NB4 (cell line): ENCODE data around the gene PRR4.

ENCODE experiments used
- MYC ChIP-seq: IDR thresholded peaks from 2 replicates; pipeline ENCODE4 v1.6.1; 2011; ENCODE audit warnings: low read depth, low read length
- POLR2A ChIP-seq: IDR thresholded peaks from 2 replicates; pipeline ENCODE4 v1.6.1; 2011; ENCODE audit warnings: mild to moderate bottlenecking; ENCODE audit not compliant: insufficient read length; ENCODE audit errors: extremely low read depth
- TF ChIP-seq, protein P1 (sequence below): IDR thresholded peaks from one replicate; pipeline ENCODE4 v1.5.1; 2012; ENCODE audit warnings: low read depth, low read length

DNA sequence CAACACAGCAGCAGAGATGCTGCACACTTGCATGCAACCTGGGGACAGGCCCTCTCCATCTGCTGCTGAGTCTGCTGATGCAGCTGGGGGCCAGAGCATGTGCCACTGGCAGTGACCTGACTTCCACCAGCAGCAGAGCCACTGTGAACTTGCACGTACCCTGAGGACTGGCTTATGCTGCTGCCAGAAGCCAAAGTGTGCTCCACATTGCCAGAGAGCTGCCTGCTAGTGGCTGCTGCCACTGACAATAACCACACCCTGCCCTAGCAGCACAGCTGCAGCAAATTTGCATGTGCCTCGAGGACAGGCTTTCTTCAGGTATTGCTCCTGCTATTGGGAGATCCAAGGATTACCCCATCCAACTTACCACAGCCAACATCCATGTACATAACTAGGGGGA lies 4.5 kb upstream of the PRR4 start:
- TF ChIP-seq, protein P1, sequence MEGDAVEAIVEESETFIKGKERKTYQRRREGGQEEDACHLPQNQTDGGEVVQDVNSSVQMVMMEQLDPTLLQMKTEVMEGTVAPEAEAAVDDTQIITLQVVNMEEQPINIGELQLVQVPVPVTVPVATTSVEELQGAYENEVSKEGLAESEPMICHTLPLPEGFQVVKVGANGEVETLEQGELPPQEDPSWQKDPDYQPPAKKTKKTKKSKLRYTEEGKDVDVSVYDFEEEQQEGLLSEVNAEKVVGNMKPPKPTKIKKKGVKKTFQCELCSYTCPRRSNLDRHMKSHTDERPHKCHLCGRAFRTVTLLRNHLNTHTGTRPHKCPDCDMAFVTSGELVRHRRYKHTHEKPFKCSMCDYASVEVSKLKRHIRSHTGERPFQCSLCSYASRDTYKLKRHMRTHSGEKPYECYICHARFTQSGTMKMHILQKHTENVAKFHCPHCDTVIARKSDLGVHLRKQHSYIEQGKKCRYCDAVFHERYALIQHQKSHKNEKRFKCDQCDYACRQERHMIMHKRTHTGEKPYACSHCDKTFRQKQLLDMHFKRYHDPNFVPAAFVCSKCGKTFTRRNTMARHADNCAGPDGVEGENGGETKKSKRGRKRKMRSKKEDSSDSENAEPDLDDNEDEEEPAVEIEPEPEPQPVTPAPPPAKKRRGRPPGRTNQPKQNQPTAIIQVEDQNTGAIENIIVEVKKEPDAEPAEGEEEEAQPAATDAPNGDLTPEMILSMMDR: no peak
- TF ChIP-seq POLR2A: no peak
- TF ChIP-seq MYC: no peak
